ENCODE measurements around the gene LRP1B.

Gene LRP1B

GRCh38 chr2:140994856-140995255 lies 1136.0 kb downstream of the LRP1B start:
- no peaks in the 10 kb centered on the region for H3F3A ChIP-seq (ENCODE audit: insufficient read depth, low read length)
- H3K4me3 ChIP-seq (ENCODE audit: low read length), result no peak overlapping the region
- no peak for TF ChIP-seq CTCF (IDR thresholded peaks at IDR 0.05; ENCODE audit: low read length)
- no peak for TF ChIP-seq EZH2phosphoT487 (IDR thresholded peaks at IDR 0.05; ENCODE audit: low read length)
- TF ChIP-seq EZH2 (optimal IDR thresholded peaks at IDR 0.05; ENCODE audit: low read depth, low read length), result no peak
- H3K79me2 ChIP-seq (ENCODE audit: low read length), result no peaks in the 10 kb centered on the region
- no peak for DNase-seq
- H3K4me2 ChIP-seq (ENCODE audit: low read depth, low read length), result no peak overlapping the region
- no peaks in the 10 kb centered on the region for H3K9me2 ChIP-seq (replicated peaks; ENCODE audit: insufficient read depth, low read length)
- no peaks in the 10 kb centered on the region for H3K36me3 ChIP-seq (replicated peaks; ENCODE audit: insufficient read depth, low read length)
- no peaks in the 10 kb centered on the region for H3K9me3 ChIP-seq (replicated peaks; ENCODE audit: insufficient read depth, low read length)
- H3K4me1 ChIP-seq (ENCODE audit: low read length), result no peaks in the 10 kb centered on the region
- H3K27me3 ChIP-seq (replicated peaks; ENCODE audit: insufficient read depth, low read length), result no peaks in the 10 kb centered on the region
- H3K9ac ChIP-seq (ENCODE audit: low read length), result no peak overlapping the region
- no peaks in the 10 kb centered on the region for H4K20me1 ChIP-seq (ENCODE audit: insufficient read depth, low read length)
- no peak overlapping the region for H3K27ac ChIP-seq (ENCODE audit: low read length)
- H2AFZ ChIP-seq (ENCODE audit: low read length), result no peak overlapping the region

GRCh38 chr2:140990416-140990815 lies 1140.4 kb downstream of the LRP1B start:
- Histone ChIP-seq H3K4me1 (ENCODE audit: low read length) (no peaks in the 10 kb centered on the region), H3K27ac (ENCODE audit: low read length) (no peak overlapping the region), H3K79me2 (ENCODE audit: low read length) (no peaks in the 10 kb centered on the region), H2AFZ (ENCODE audit: low read length) (no peak overlapping the region), H3K36me3 (replicated peaks; ENCODE audit: insufficient read depth, low read length) (no peaks in the 10 kb centered on the region), H3K9ac (ENCODE audit: low read length) (no peak overlapping the region), H3K9me3 (replicated peaks; ENCODE audit: insufficient read depth, low read length) (no peaks in the 10 kb centered on the region), H3K4me2 (ENCODE audit: low read depth, low read length) (no peak overlapping the region), H4K20me1 (ENCODE audit: insufficient read depth, low read length) (no peaks in the 10 kb centered on the region), H3F3A (ENCODE audit: insufficient read depth, low read length) (no peaks in the 10 kb centered on the region), H3K27me3 (replicated peaks; ENCODE audit: insufficient read depth, low read length) (no peaks in the 10 kb centered on the region), H3K9me2 (replicated peaks; ENCODE audit: insufficient read depth, low read length) (no peaks in the 10 kb centered on the region), H3K4me3 (ENCODE audit: low read length) (no peak overlapping the region)
- DNase-seq, result no peak
- TF ChIP-seq CTCF (IDR thresholded peaks at IDR 0.05; ENCODE audit: low read length) (no peak), EZH2phosphoT487 (IDR thresholded peaks at IDR 0.05; ENCODE audit: low read length) (no peak), EZH2 (optimal IDR thresholded peaks at IDR 0.05; ENCODE audit: low read depth, low read length) (no peak)

GRCh38 chr2:140988597-140988996 lies 1142.2 kb downstream of the LRP1B start:
- DNase-seq, result no peak
- H3F3A ChIP-seq (ENCODE audit: insufficient read depth, low read length), result no peaks in the 10 kb centered on the region
- no peak overlapping the region for H3K4me2 ChIP-seq (ENCODE audit: low read depth, low read length)
- H3K4me3 ChIP-seq (ENCODE audit: low read length), result no peak overlapping the region
- no peaks in the 10 kb centered on the region for H3K27me3 ChIP-seq (replicated peaks; ENCODE audit: insufficient read depth, low read length)
- no peaks in the 10 kb centered on the region for H3K79me2 ChIP-seq (ENCODE audit: low read length)
- no peaks in the 10 kb centered on the region for H4K20me1 ChIP-seq (ENCODE audit: insufficient read depth, low read length)
- H2AFZ ChIP-seq (ENCODE audit: low read length), result no peak overlapping the region
- H3K9me2 ChIP-seq (replicated peaks; ENCODE audit: insufficient read depth, low read length), result no peaks in the 10 kb centered on the region
- H3K36me3 ChIP-seq (replicated peaks; ENCODE audit: insufficient read depth, low read length), result no peaks in the 10 kb centered on the region
- no peaks in the 10 kb centered on the region for H3K9me3 ChIP-seq (replicated peaks; ENCODE audit: insufficient read depth, low read length)
- TF ChIP-seq EZH2phosphoT487 (IDR thresholded peaks at IDR 0.05; ENCODE audit: low read length) (no peak), CTCF (IDR thresholded peaks at IDR 0.05; ENCODE audit: low read length) (no peak), EZH2 (optimal IDR thresholded peaks at IDR 0.05; ENCODE audit: low read depth, low read length) (no peak)
- no peak overlapping the region for H3K9ac ChIP-seq (ENCODE audit: low read length)
- H3K27ac ChIP-seq (ENCODE audit: low read length), result no peak overlapping the region
- no peaks in the 10 kb centered on the region for H3K4me1 ChIP-seq (ENCODE audit: low read length)
